HG02588 (cell line): ENCODE measurements around the gene EBF4.

ENCODE experiments used
- ATAC-seq: cut with Tn5 transposase; IDR thresholded peaks from one replicate; pipeline ENCODE4 v1.9.1; 2021; ENCODE audit warnings: mild to moderate bottlenecking, moderate library complexity; ENCODE audit not compliant: unreplicated experiment

The EBF4 gene, protein sequence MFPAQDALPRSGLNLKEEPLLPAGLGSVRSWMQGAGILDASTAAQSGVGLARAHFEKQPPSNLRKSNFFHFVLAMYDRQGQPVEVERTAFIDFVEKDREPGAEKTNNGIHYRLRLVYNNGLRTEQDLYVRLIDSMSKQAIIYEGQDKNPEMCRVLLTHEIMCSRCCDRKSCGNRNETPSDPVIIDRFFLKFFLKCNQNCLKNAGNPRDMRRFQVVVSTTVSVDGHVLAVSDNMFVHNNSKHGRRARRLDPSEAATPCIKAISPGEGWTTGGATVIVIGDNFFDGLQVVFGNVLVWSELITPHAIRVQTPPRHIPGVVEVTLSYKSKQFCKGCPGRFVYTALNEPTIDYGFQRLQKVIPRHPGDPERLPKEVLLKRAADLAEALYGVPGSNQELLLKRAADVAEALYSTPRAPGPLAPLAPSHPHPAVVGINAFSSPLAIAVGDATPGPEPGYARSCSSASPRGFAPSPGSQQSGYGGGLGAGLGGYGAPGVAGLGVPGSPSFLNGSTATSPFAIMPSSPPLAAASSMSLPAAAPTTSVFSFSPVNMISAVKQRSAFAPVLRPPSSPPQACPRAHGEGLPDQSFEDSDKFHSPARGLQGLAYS

GRCh38 chr20:2692036-2692885, at the start of gene EBF4:
TSS of gene EBF4 (plus strand) at chr20:2692780. CDS start at chr20:2693646, 866 bp downstream.
- ATAC-seq: no peak

- no peak for ATAC-seq
These were observed 48.9 kb upstream of the EBF4 start for GRCh38 chr20:2643708-2644107.

DNA sequence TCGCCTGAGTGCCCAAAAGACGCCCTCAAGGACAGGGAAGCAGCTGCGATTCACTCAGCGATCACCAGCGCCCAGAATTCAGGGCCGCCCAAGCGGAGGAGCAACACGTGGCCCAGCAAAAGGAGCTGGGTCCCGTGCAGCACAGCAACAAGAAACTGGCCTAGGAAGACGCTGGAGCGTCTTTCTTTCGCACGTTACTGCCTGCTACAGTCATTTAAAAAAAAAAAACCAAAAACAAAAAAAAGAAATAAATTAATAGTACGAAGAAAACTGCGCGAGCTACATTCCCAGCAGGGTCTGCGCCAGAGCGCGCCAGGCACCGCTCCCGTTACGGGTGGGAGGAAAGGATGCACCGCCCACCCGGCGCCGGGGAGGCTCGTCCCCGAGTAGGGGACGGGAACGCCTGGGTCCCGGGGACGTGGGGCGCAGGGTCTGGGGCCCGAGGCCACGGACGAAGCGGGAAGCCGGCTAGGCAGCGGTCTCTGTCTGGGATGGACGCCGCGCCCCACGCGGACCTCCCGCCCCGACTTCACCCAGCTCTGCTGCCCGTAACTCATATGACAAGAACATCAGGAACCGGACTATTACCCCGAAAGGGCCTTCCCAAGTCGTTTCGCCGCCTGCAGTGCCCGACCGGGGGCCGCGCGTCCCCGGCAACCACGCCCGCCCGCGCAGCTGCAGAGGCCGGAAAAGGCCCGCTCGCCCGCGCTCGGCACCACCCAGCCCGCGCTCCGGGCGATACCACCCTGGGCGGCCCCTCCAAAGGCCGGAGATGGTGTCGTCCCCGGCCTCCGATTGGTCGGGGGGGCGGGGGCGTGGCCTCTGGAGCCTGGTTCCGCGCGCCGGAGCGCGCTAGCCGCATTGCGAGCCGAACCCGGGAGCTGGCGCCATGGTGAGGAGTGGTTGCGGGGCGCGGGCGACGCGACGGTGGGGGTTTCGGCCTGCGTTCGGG, 40.5 kb upstream of the EBF4 start, which contains the start of gene NOP56:
NOP56 (plus strand) TSS at position 861 of the 952 bp plus-strand sequence; CDS start at position 890, 29 bp downstream.
- ATAC-seq: peak; percentile 83

GRCh38 chr20:2652724-2653555, 39.6 kb upstream of the EBF4 start:
- ATAC-seq: peak; percentile 38

DNA sequence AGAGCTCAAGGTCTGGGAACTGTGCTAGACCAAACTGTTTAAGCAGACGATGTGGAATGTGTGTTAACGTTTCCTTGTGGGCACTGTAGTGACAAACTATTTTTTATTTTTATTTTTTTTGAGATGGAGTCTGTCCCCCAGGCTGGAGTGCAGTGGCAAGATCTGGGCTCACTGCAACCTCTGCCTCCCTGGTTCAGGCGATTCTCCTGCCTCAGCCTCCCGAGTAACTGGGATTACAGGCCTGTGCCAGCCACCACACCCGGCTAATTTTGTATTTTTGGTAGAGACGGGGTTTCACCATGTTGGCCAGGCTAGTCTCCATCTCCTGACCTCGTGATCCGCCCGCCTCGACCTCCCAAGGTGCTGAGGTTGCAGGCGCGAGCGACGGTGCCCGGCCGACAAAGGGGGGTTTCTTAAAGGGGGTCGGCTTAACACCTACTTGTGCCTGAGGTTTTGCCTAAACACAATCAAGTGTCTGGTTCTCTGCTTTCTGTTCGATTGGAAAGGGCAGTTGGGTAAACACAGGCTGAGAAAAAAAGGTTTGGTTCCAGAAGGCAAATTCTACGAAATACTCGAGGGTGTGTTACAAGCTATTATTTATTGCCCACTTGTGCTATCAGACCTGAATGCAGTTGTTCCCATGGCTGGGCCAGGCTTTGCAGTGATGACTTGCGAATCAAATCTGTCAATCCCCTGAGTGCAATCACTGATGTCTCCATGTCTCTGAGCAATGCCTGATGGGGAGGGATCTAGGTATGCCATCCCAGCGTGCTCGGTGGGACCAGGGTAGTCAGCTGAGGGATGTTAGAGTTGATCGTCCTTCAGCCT, 38.8 kb upstream of the EBF4 start:
- ATAC-seq: no peak

DNA sequence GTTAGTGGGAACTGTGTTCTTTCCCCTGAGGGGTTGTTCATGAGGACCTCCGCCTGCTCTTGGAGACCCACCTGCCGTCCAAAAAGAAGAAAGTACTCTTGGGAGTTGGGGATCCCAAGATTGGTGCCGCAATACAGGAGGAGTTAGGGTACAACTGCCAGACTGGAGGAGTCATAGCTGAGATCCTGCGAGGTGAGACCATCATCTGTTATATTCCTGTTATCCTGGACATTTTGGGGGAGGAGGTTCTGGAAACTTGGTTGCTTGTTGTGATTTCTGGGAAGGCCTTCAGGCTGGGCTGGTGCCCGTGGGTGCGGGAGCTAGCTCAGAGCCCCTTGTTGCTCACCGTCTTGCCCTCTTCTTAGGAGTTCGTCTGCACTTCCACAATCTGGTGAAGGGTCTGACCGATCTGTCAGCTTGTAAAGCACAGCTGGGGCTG, 38.2 kb upstream of the EBF4 start:
- ATAC-seq: no peak

GRCh38 chr20:2654831-2655230, 37.7 kb upstream of the EBF4 start:
- ATAC-seq: no peak

GRCh38 chr20:2655331-2656116, 37.1 kb upstream of the EBF4 start:
- ATAC-seq: no peak

GRCh38 chr20:2656471-2657117, 36.0 kb upstream of the EBF4 start:
- ATAC-seq: no peak

DNA sequence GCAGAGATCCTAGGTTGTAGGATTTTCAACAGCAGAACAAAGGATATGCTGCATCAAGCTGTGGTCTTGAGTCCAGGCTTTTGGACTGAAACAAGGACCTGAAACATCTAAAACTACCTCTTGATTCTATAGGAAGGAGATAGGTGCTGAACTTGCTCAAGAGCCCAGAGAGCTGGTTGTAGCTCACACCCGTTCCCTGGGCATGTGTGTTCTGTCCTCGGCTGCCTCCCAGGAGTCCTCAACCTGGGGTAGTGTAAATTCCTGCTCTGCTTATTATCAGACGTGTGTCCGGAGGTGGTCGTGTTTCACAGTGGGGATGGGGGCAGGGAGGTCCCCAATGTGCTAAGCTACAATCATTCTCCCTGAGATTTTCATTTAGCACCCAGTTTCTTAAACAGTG, 35.3 kb upstream of the EBF4 start:
- no peak for ATAC-seq

- no peak for ATAC-seq
These were observed 34.9 kb upstream of the EBF4 start for GRCh38 chr20:2657674-2658073.

GRCh38 chr20:2658414-2659354, 33.9 kb upstream of the EBF4 start:
- ATAC-seq: no peak

- ATAC-seq: no peak
These were observed 33.0 kb upstream of the EBF4 start for GRCh38 chr20:2659547-2659946.

- ATAC-seq: no peak
These were observed 29.2 kb upstream of the EBF4 start for GRCh38 chr20:2663364-2663886.

DNA sequence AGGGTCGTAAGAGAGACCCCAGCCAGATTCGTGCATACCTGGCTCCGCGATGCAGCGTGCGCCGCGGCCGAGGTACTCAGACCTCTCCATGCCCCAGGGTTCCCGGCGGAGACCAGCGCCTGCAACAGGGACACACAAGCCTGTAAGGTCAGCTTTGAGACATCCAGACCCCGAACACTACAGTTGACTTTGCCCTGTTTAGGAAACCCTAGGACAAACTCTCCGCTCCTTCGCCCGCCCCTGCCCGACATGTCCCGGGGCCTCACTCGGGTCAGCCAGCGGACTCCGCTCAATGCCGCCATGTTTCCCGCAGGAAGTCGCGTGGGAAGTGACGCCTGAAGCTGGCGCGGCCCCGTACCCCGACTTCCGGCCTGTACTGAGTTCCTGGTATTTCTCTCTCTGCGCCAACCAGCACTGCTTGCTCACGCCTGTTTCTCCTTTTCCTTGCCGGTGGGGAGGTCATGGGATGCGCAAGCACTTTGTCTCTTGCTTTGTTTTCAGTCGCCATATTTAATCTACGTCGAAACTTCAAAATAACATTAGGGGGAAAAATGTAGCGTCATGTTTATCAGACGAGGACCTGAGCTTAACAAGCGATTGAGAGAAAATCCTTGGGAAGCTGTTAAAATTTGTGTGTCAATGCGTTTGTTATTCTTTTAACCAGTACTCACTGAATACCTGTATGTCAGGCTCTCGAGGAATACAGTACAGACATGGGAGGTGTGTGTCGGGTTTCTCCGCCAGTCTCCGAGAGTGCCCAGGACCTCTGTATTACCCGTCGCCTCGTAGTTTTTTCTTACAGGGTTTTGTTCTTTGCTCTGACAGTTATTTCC, 28.5 kb upstream of the EBF4 start, which contains the start of gene IDH3B:
IDH3B (minus strand) TSS at position 330 of the 833 bp plus-strand sequence; CDS start at position 302, 28 bp downstream.
- ATAC-seq: peak; percentile 86
